Measurements from ENCODE around the gene TTC39C.

TTC39C gene

DNA sequence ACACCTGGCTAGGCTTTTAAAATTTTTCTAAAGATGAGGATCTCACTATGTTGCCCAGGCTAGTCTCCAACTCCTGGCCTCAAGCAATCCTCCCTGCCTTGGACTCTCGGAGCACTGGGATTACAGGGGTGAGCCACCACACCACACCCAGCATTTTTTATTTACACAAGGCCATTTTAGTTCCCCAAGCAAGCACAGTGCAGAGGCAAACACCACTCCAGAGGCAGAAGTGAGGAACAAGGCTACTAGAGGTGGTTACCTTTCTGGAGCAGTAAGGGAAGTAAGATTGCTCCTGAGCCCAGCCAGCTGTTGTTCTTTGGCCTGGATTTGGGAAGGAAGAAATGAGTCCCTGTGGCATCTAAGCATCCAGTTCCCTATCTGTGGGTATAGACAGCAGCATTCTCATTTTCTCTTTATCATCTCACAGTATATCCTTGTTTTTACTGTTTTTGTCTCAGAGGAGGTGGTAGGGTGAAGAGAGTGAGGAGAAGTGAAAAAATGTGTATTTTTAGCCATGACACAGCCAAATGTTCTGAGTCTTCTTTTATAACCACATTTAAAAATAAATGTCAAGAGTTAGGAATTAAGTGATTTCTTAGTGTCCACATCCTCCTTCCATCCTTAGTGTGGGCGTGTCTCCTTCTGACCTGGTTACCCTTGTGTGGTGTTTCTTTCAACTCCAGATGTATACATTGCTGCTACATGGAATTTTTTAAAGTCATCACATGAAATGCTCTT is 10.5 kb upstream of the TTC39C start:
- Histone ChIP-seq H3K4me3 (ENCODE audit: low read depth in 1 of 5, low read length in 5 of 5) (no peak overlapping the region), H3K9me3 (ENCODE audit: control insufficient read depth in 5 of 5, low read length in 5 of 5) (no peaks in the 10 kb centered on the region), H3K4me1 (ENCODE audit: control insufficient read depth in 5 of 5, insufficient read depth in 5 of 5, low read length in 5 of 5) (no peaks in the 10 kb centered on the region), H3K27ac (ENCODE audit: low read depth, low read length) (no peak overlapping the region), H3K9ac (ENCODE audit: low read length in 5 of 5) (no peak overlapping the region), H3K27me3 (ENCODE audit: control insufficient read depth in 5 of 5, insufficient read depth in 4 of 5, low read length in 5 of 5) (no peaks in the 10 kb centered on the region), H3K36me3 (ENCODE audit: control insufficient read depth in 5 of 5, insufficient read depth in 5 of 5, low read length in 5 of 5) (no peaks in the 10 kb centered on the region)

DNA sequence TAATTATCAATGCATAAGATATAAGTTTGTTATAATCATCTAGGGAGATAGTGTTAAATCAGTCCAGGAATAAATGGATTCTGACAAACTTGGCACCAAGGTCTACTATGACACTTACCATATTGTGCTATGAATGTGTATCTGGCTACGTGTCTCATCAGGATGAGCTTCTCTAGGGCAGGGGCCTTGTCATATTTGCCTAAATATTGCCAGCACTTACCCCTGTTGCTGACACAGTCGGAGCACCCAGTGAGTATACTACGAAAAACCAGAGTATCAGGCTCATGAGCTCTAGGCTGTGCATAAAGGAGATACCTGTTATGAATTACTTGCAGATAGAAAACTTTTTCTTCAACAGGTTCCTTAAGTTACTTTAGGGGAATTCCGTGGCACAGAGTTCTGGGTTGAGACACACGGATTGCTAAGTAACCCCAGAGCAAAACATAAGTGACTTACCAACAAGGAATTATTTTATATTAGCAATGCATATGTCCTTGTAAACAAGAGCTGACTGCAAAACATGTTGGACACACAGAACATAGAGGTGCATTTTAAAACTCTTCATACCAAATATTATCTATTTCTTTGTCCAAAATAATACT is 7.7 kb upstream of the TTC39C start:
- Histone ChIP-seq H3K36me3 (ENCODE audit: control insufficient read depth in 5 of 5, insufficient read depth in 5 of 5, low read length in 5 of 5) (no peaks in the 10 kb centered on the region), H3K27me3 (ENCODE audit: control insufficient read depth in 5 of 5, insufficient read depth in 4 of 5, low read length in 5 of 5) (no peaks in the 10 kb centered on the region), H3K4me1 (ENCODE audit: control insufficient read depth in 5 of 5, insufficient read depth in 5 of 5, low read length in 5 of 5) (peaks cover 0 to 9% (median 6%) of the 10 kb centered on the region in 5 donors), H3K9ac (ENCODE audit: low read length in 5 of 5) (no peak overlapping the region), H3K4me3 (ENCODE audit: low read depth in 1 of 5, low read length in 5 of 5) (no peak overlapping the region), H3K9me3 (ENCODE audit: control insufficient read depth in 5 of 5, low read length in 5 of 5) (no peaks in the 10 kb centered on the region), H3K27ac (ENCODE audit: low read depth, low read length) (no peak overlapping the region)

DNA sequence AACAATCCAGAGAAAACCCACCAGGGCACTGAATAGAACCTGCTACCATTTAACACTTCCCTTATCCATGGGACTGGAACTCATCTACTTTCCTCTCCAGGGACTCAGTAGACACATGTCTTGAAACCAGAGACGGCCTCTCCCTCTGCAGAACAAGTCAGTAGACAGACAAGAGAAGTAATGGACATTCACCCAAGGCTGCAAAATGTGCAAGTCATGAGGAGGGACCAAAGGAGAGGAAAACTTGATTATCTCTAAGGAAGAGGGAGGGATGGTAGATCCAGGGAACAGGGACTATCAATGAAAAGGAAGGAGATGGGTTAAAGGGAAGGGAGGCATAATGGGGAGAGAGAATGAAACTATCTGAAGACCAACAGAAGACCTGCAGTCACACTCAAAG is 5.3 kb upstream of the TTC39C start:
- Histone ChIP-seq H3K4me3 (ENCODE audit: low read depth in 1 of 5, low read length in 5 of 5) (no peak overlapping the region), H3K9ac (ENCODE audit: low read length in 5 of 5) (no peak overlapping the region), H3K4me1 (ENCODE audit: control insufficient read depth in 5 of 5, insufficient read depth in 5 of 5, low read length in 5 of 5) (peaks cover 3 to 31% (median 24%) of the 10 kb centered on the region in 5 donors), H3K27ac (ENCODE audit: low read depth, low read length) (no peak overlapping the region), H3K9me3 (ENCODE audit: control insufficient read depth in 5 of 5, low read length in 5 of 5) (no peaks in the 10 kb centered on the region), H3K36me3 (ENCODE audit: control insufficient read depth in 5 of 5, insufficient read depth in 5 of 5, low read length in 5 of 5) (no peaks in the 10 kb centered on the region), H3K27me3 (ENCODE audit: control insufficient read depth in 5 of 5, insufficient read depth in 4 of 5, low read length in 5 of 5) (no peaks in the 10 kb centered on the region)

DNA sequence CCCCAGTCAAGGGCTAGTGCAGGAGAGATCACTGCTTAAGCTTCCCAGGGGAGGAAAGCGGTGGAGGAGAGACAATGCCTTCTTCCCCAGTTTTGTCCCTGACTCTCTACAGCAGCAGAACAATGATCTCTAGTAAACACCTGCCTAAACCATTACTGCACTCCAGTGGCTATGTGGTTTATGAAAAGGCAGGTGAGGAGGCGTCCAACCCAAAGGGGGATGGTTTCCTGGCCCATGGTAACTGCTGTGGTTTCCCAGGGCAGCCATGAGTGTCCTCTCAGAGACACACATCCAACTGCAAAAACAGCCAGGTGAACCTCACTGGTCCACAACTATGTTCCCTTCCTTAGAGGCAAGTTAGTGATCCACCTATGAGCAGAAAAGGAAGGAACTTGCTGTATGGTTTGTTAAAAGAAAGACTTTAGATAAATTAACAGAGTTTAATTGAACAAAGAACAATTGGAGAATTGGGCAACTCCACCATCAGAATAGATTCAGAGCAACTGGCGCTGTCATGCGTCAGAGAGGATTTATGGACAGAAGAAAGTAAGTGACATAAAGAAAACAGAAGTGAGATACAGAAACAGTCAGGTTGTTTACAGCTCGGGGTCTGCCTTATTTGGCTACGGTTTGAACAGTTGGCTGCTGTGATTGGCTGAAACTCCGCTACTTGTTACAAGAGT is 4.8 kb upstream of the TTC39C start:
- Histone ChIP-seq H3K27ac (ENCODE audit: low read depth, low read length) (no peak overlapping the region), H3K4me1 (ENCODE audit: control insufficient read depth in 5 of 5, insufficient read depth in 5 of 5, low read length in 5 of 5) (peaks cover 3 to 31% (median 25%) of the 10 kb centered on the region in 5 donors), H3K9me3 (ENCODE audit: control insufficient read depth in 5 of 5, low read length in 5 of 5) (no peaks in the 10 kb centered on the region), H3K36me3 (ENCODE audit: control insufficient read depth in 5 of 5, insufficient read depth in 5 of 5, low read length in 5 of 5) (no peaks in the 10 kb centered on the region), H3K27me3 (ENCODE audit: control insufficient read depth in 5 of 5, insufficient read depth in 4 of 5, low read length in 5 of 5) (no peaks in the 10 kb centered on the region), H3K9ac (ENCODE audit: low read length in 5 of 5) (no peak overlapping the region), H3K4me3 (ENCODE audit: low read depth in 1 of 5, low read length in 5 of 5) (no peak overlapping the region)

DNA sequence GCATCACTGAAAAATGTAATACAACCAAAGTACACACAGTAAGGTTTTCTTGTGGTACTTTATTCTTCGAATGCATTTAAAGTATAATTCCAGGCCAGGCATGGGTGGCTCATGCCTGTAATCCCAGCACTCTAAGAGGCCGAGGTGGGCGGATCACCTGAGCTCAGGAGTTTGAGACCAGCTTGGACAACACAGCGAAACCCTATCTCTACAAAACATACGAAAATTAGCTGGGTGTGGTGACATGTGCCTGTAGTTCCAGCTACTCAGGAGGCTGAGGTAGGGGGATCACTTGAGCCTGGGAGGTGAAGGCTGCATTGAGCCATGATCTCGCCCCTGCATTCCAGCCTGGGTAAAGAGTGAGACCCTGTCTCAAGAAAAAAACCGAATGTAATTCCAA is 3.9 kb upstream of the TTC39C start:
- Histone ChIP-seq H3K9me3 (ENCODE audit: control insufficient read depth in 5 of 5, low read length in 5 of 5) (no peaks in the 10 kb centered on the region), H3K9ac (ENCODE audit: low read length in 5 of 5) (no peak overlapping the region), H3K27ac (ENCODE audit: low read depth, low read length) (no peak overlapping the region), H3K4me3 (ENCODE audit: low read depth in 1 of 5, low read length in 5 of 5) (no peak overlapping the region), H3K27me3 (ENCODE audit: control insufficient read depth in 5 of 5, insufficient read depth in 4 of 5, low read length in 5 of 5) (no peaks in the 10 kb centered on the region), H3K4me1 (ENCODE audit: control insufficient read depth in 5 of 5, insufficient read depth in 5 of 5, low read length in 5 of 5) (peaks cover 3 to 34% (median 32%) of the 10 kb centered on the region in 5 donors), H3K36me3 (ENCODE audit: control insufficient read depth in 5 of 5, insufficient read depth in 5 of 5, low read length in 5 of 5) (no peaks in the 10 kb centered on the region)

DNA sequence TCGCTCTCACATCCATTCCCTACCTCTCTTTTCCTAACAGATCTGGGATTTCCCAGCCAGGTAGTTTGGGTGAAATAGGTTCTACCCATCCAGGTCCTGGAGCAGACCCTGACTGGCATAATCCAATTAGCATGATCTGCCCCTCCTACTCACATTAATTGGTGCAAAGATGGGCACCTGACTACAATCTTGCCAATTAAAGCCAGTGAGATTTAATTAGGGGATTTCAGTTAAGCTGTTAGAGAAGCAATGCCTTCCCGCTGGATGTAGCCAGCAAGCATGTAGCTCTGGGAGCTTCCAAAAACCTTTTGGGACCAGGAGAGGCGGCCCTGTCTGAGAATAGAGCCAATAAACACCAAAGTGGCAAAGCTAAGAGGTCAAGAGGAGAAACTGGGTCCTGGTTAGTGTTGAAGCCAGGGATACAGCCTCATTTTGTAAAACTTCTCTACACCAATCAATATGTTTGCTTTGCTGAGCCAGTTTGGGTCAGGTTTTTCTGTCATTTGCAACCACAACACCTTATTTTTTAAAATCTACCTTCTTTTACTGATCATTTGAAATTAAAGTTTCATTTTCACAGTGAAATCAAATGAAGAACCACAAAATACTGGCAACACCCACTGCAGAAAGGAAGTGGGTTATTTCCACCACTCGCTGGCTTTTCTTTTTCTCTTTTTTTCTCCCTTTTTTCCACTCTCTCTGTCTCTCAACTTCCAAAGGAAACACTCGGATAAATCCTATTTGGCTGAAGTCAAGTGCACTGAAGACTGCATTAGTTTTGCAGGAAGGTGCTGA is 3.2 kb upstream of the TTC39C start:
- Histone ChIP-seq H3K4me1 (ENCODE audit: control insufficient read depth in 5 of 5, insufficient read depth in 5 of 5, low read length in 5 of 5) (peaks cover 4 to 41% (median 38%) of the 10 kb centered on the region in 5 donors), H3K27me3 (ENCODE audit: control insufficient read depth in 5 of 5, insufficient read depth in 4 of 5, low read length in 5 of 5) (no peaks in the 10 kb centered on the region), H3K27ac (ENCODE audit: low read depth, low read length) (no peak overlapping the region), H3K9ac (ENCODE audit: low read length in 5 of 5) (no peak overlapping the region), H3K4me3 (ENCODE audit: low read depth in 1 of 5, low read length in 5 of 5) (no peak overlapping the region), H3K36me3 (ENCODE audit: control insufficient read depth in 5 of 5, insufficient read depth in 5 of 5, low read length in 5 of 5) (no peaks in the 10 kb centered on the region), H3K9me3 (ENCODE audit: control insufficient read depth in 5 of 5, low read length in 5 of 5) (no peaks in the 10 kb centered on the region)

DNA sequence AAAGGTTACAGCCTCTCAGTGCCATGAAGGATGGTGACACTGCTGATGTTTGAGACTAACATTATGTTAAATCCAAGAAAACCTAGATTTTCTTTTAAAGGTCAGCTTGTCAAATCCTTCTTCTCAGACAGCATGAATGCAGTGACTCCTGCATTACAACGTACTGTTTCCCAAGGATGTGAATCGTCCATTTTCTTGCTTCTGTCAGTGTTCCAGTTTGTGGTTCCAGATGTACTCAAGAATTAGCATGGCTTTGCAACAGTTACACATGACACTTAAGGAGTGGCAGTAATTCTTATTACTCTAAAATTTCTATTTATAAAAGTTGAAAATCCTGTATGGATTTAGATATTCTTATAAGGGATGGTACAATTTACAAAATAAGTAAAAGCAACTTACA is 1.5 kb upstream of the TTC39C start:
- Histone ChIP-seq H3K36me3 (ENCODE audit: control insufficient read depth in 5 of 5, insufficient read depth in 5 of 5, low read length in 5 of 5) (no peaks in the 10 kb centered on the region), H3K27ac (ENCODE audit: low read depth, low read length) (no peak overlapping the region), H3K9ac (ENCODE audit: low read length in 5 of 5) (no peak overlapping the region), H3K4me1 (ENCODE audit: control insufficient read depth in 5 of 5, insufficient read depth in 5 of 5, low read length in 5 of 5) (peaks cover 7 to 58% (median 49%) of the 10 kb centered on the region in 5 donors), H3K4me3 (ENCODE audit: low read depth in 1 of 5, low read length in 5 of 5) (no peak overlapping the region), H3K9me3 (ENCODE audit: control insufficient read depth in 5 of 5, low read length in 5 of 5) (no peaks in the 10 kb centered on the region), H3K27me3 (ENCODE audit: control insufficient read depth in 5 of 5, insufficient read depth in 4 of 5, low read length in 5 of 5) (no peaks in the 10 kb centered on the region)

DNA sequence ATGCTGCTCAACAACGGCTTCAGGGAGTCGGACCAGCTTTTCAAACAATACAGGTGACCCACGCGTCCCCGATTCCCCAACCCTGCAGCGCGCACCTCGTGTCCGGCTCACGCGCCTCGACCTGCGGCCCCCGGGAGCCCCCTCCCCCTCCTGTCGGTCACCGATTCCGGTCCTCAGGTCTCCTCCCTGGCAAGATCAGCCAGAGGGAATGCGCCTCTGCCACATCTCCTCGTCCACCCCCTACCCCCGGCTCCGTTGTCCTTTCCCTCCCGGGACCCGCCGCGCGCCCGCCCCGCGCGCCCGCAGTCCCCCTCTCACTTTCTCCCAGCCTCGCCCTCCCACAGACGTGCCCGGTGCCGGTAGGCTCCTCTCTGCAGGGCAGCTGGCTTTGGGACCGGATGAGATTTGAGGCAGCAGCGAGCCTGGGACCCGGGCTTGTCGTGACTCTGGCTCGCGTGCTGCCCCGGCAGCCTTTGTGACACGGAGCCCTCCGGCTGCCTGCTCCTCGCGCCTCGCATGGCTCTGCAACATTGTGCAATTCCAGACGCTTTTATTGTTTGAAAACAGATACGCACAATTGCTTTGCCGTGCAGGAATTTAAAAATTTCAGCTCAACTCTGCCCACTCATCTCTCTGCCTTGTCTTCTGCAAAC is 558 bp downstream of the TTC39C start:
- H3K27me3 ChIP-seq (ENCODE audit: control insufficient read depth in 5 of 5, insufficient read depth in 4 of 5, low read length in 5 of 5) = no peaks in the 10 kb centered on the region
- no peaks in the 10 kb centered on the region for H3K36me3 ChIP-seq (ENCODE audit: control insufficient read depth in 5 of 5, insufficient read depth in 5 of 5, low read length in 5 of 5)
- H3K27ac ChIP-seq (ENCODE audit: low read depth, low read length) = peak overlapping the region; percentile 96
- peak overlapping the region in 4 of 5 donors; percentile 63 to 78 (median 72) for H3K9ac ChIP-seq (ENCODE audit: low read length in 5 of 5)
- H3K4me3 ChIP-seq (ENCODE audit: low read depth in 1 of 5, low read length in 5 of 5) = peak overlapping the region; percentile 58 to 90 (median 81)
- peaks cover 7 to 69% (median 61%) of the 10 kb centered on the region in 5 donors for H3K4me1 ChIP-seq (ENCODE audit: control insufficient read depth in 5 of 5, insufficient read depth in 5 of 5, low read length in 5 of 5)
- no peaks in the 10 kb centered on the region for H3K9me3 ChIP-seq (ENCODE audit: control insufficient read depth in 5 of 5, low read length in 5 of 5)
